IPS-20b (cell line): ENCODE results near the gene USP17L29.
"Not testable (repeated sequence)": the region's sequence is repeated elsewhere in the genome, so short reads cannot be mapped to it uniquely, and the experiment has no call there.

Experiments
- H3K27ac ChIP-seq: one replicate; pipeline ENCODE4 v1.5.1; 2013; ENCODE audit warnings: low read length
- H3K27me3 ChIP-seq: 2 replicates; pipeline ENCODE4 v1.6.1; 2013; ENCODE audit warnings: mild to moderate bottlenecking, low read length, inconsistent platforms; ENCODE audit not compliant: insufficient read depth
- H3K36me3 ChIP-seq: 2 replicates; pipeline ENCODE4 v1.6.1; 2013; ENCODE audit warnings: low read depth, mild to moderate bottlenecking, inconsistent platforms, low read length, moderate library complexity; ENCODE audit not compliant: insufficient read depth
- H3K4me1 ChIP-seq: 2 replicates; pipeline ENCODE4 v1.6.1; 2013; ENCODE audit warnings: mild to moderate bottlenecking, control low read depth, inconsistent platforms, low read length, moderate library complexity; ENCODE audit not compliant: insufficient read depth
- H3K4me3 ChIP-seq: 2 replicates; pipeline ENCODE4 v1.5.1; 2013; ENCODE audit warnings: mild to moderate bottlenecking, low read length, inconsistent platforms
- H3K9ac ChIP-seq: 2 replicates; pipeline ENCODE4 v1.6.1; 2013; ENCODE audit warnings: low read depth, mild to moderate bottlenecking, inconsistent platforms, low read length, moderate library complexity
- H3K9me3 ChIP-seq: 2 replicates; pipeline ENCODE4 v1.6.1; 2013; ENCODE audit warnings: mild to moderate bottlenecking, low read depth, low read length, inconsistent platforms; ENCODE audit not compliant: insufficient read depth

The USP17L29 gene

GRCh38 chr4:9384126-9384525 is 30.7 kb downstream of the USP17L29 start:
- no peaks in the 10 kb centered on the region for H3K36me3 ChIP-seq
- no peaks in the 10 kb centered on the region for H3K27me3 ChIP-seq
- H3K4me3 ChIP-seq = no peak overlapping the region
- H3K9ac ChIP-seq = no peak overlapping the region
- no peak overlapping the region for H3K27ac ChIP-seq
- H3K4me1 ChIP-seq = no peaks in the 10 kb centered on the region
- H3K9me3 ChIP-seq = peaks cover 8% of the 10 kb centered on the region; the same call in 1 of the 2 replicates

- not testable (repeated sequence) for H3K4me1 ChIP-seq
These were observed 35.6 kb downstream of the USP17L29 start for GRCh38 chr4:9389001-9389400.

More at GRCh38 chr4:9389001-9389400, 35.6 kb downstream of the USP17L29 start:
- H3K9ac ChIP-seq, H3K27me3 ChIP-seq, H3K4me3 ChIP-seq, H3K36me3 ChIP-seq, H3K27ac ChIP-seq: not testable (repeated sequence)
- H3K9me3 ChIP-seq = peaks cover 11% of the 10 kb centered on the region
